ENCODE results near the gene DNAH14. TPM values are rescaled to one million over a fixed set of nuclear protein-coding genes. Genes with fewer than 3 reads are reported as not detected.
"Not testable (repeated sequence)": the region's sequence is repeated elsewhere in the genome, so short reads cannot be mapped to it uniquely, and the experiment has no call there.

The DNAH14 gene
- total and polyA plus RNA-seq, 2 of the 4 experiments (the other 2 are of a cell fraction) = 2.7 to 3.6 TPM

- H3K9me3 ChIP-seq (ENCODE audit: control insufficient read depth, insufficient read depth, low read length); H3K79me1 ChIP-seq (ENCODE audit: low read depth in 1 of 2, low read length in 2 of 2); H4K91ac ChIP-seq (ENCODE audit: insufficient read depth, low read depth, low read length); H2BK15ac ChIP-seq (ENCODE audit: low read depth, low read length); in situ Hi-C loops (cut with MboI; ENCODE audit: low sequenced_read_pairs); H3K36me3 ChIP-seq (ENCODE audit: control insufficient read depth, insufficient read depth, low read length); H3K4me2 ChIP-seq (ENCODE audit: low read depth, low read length); H2BK120ac ChIP-seq (ENCODE audit: low read depth, low read length); H2AK5ac ChIP-seq (ENCODE audit: low read depth, low read length); H3K27me3 ChIP-seq (ENCODE audit: control insufficient read depth, insufficient read depth, low read length); H2AK9ac ChIP-seq (replicated peaks; ENCODE audit: low read depth, low read length, poor library complexity); H3K9me1 ChIP-seq (ENCODE audit: insufficient read depth, low read length); H3K56ac ChIP-seq (ENCODE audit: extremely low read depth, insufficient read depth, low read length); H3K18ac ChIP-seq (ENCODE audit: low read depth, low read length); H3K4me1 ChIP-seq (ENCODE audit: control insufficient read depth, insufficient read depth, low read length); ATAC-seq (ENCODE audit: low read depth); H3K4ac ChIP-seq (ENCODE audit: low read depth, low read length); H2BK20ac ChIP-seq (ENCODE audit: low read depth, low read length); POLR2A ChIA-PET (ENCODE audit: unreplicated experiment); DNase-seq; H3K27ac ChIP-seq (ENCODE audit: insufficient read depth, low read length); H2AFZ ChIP-seq (replicated peaks; ENCODE audit: low read length, poor library complexity); H2BK5ac ChIP-seq (ENCODE audit: low read depth, low read length, poor library complexity, severe bottlenecking); CTCF ChIA-PET; H3K4me3 ChIP-seq (ENCODE audit: insufficient read depth, low read depth, low read length); H4K5ac ChIP-seq (ENCODE audit: low read depth, low read length); intact Hi-C loops (cut with micrococcal nuclease); H4K8ac ChIP-seq (ENCODE audit: low read depth in 2 of 2, low read length in 2 of 2); BruUV-seq (replicated peaks); H3K23ac ChIP-seq (ENCODE audit: low read depth, low read length); H3K14ac ChIP-seq (replicated peaks; ENCODE audit: low read depth, low read length); H4K20me1 ChIP-seq (ENCODE audit: insufficient read depth, low read length); H3K9ac ChIP-seq (ENCODE audit: low read depth, low read length); dilution Hi-C loops (cut with HindIII; ENCODE audit: low sequenced_read_pairs, unreplicated experiment): not testable (repeated sequence)
- WGBS, 2 experiments (ENCODE audit: extremely low coverage in 2 of 2, insufficient read length in 1 of 2) = 59% methylated on average over 2 of the region's 3 CpGs; no CpG with 5 or more reads in 1 of the 2 experiments
Measured at GRCh38 chr1:225177409-225177808, 247.9 kb downstream of the DNAH14 start.

Measured in IMR-90 (cell line).